Suprapubic skin (tissue), 4 donors: ENCODE measurements around the gene CMAS. TPM values are rescaled to one million over a fixed set of nuclear protein-coding genes. Genes with fewer than 3 reads are reported as not detected.

Experiments
- DNase-seq, 2 donors: peaks; one replicate each; pipeline ENCODE4 v3.0.0-alpha.2; 2019; ENCODE audit warnings: low spot score in 2 of 2
- H3K27ac ChIP-seq: fragments of 200-600 bp; sonication (generic); one replicate; pipeline ENCODE4 v1.5.1; 2019
- H3K27me3 ChIP-seq: fragments of 200-600 bp; sonication (generic); one replicate; pipeline ENCODE4 v1.5.1; 2019
- H3K36me3 ChIP-seq: fragments of 200-600 bp; sonication (generic); one replicate; pipeline ENCODE4 v1.5.1; 2019
- H3K4me1 ChIP-seq: fragments of 200-600 bp; sonication (generic); one replicate; pipeline ENCODE4 v1.5.1; 2019
- H3K4me3 ChIP-seq: fragments of 200-600 bp; sonication (generic); one replicate; pipeline ENCODE4 v1.5.1; 2019; ENCODE audit warnings: mild to moderate bottlenecking
- H3K9me3 ChIP-seq: fragments of 200-600 bp; sonication (generic); one replicate; pipeline ENCODE4 v1.5.1; 2019
- CTCF ChIP-seq, 2 donors: fragments of 200-600 bp in 1 of 2; fragments of 450-650 bp in 1 of 2; sonication (generic) in 1 of 2; IDR thresholded peaks; one replicate each; pipeline ENCODE4 v1.5.1; 2016 to 2019; ENCODE audit warnings: antibody characterized with exemption in 2 of 2, mild to moderate bottlenecking in 1 of 2, moderate library complexity in 1 of 2
- EP300 ChIP-seq: sonication (generic); formaldehyde crosslinking; IDR thresholded peaks from one replicate; pipeline ENCODE4 v1.6.1; 2017; ENCODE audit warnings: antibody characterized with exemption
- POLR2A ChIP-seq, 2 donors: fragments of 450-650 bp; IDR thresholded peaks; one replicate each; pipeline ENCODE4 v1.6.1; 2017; ENCODE audit warnings: antibody characterized with exemption in 2 of 2, mild to moderate bottlenecking in 2 of 2, moderate library complexity in 2 of 2
- POLR2AphosphoS5 ChIP-seq, 3 donors: sonication (generic); formaldehyde crosslinking; IDR thresholded peaks; one replicate each; pipeline ENCODE4 v1.6.1; 2017; ENCODE audit warnings: antibody characterized with exemption in 3 of 3
- WGBS: methylation state at CpG from one replicate; pipeline ENCODE4 v1.1.5; 2018; 5-methylcytosine and 5-hydroxymethylcytosine counted together
- total RNA-seq, 4 donors: library from RNA; depleted of rRNA; stranded (reverse); fragments of >200 nt; gene quantifications; one replicate each; pipeline ENCODE4 v1.1.0, GENCODE V29; 2016

The CMAS gene
- total RNA-seq, 4 donors from 2014 or later: 20.3 to 25.8 (median 22.9) TPM

GRCh38 chr12:22056607-22057006 is 10.6 kb downstream of the CMAS start:
- Histone ChIP-seq H3K27ac (no peak overlapping the region), H3K27me3 (no peaks in the 10 kb centered on the region), H3K4me3 (no peak overlapping the region), H3K9me3 (no peaks in the 10 kb centered on the region), H3K4me1 (peaks cover 4% of the 10 kb centered on the region), H3K36me3 (peaks cover 34% of the 10 kb centered on the region)
- no peak for DNase-seq
- WGBS: 88% methylated on average over 2 of the region's 2 CpGs
- TF ChIP-seq CTCF (IDR thresholded peaks at IDR 0.05) (no peak), POLR2A (IDR thresholded peaks at IDR 0.05) (no peak), EP300 (no peak), POLR2AphosphoS5 (IDR thresholded peaks at IDR 0.05) (no peak)

GRCh38 chr12:22059976-22060647 is 14.1 kb downstream of the CMAS start:
- H3K27me3 ChIP-seq: no peaks in the 10 kb centered on the region
- H3K27ac ChIP-seq: no peak overlapping the region
- TF ChIP-seq POLR2AphosphoS5 (IDR thresholded peaks at IDR 0.05) (no peak), EP300 (no peak), CTCF (IDR thresholded peaks at IDR 0.05) (no peak), POLR2A (IDR thresholded peaks at IDR 0.05) (no peak)
- 34% methylated on average over 2 of the region's 2 CpGs for WGBS
- no peak for DNase-seq
- H3K4me3 ChIP-seq: no peak overlapping the region
- H3K4me1 ChIP-seq: no peaks in the 10 kb centered on the region
- no peaks in the 10 kb centered on the region for H3K9me3 ChIP-seq
- peaks cover 59% of the 10 kb centered on the region for H3K36me3 ChIP-seq

- Histone ChIP-seq H3K27ac (no peak overlapping the region), H3K36me3 (peaks cover 41% of the 10 kb centered on the region), H3K9me3 (no peaks in the 10 kb centered on the region), H3K4me1 (no peaks in the 10 kb centered on the region), H3K4me3 (no peak overlapping the region), H3K27me3 (no peaks in the 10 kb centered on the region)
- TF ChIP-seq EP300: no peak
- TF ChIP-seq CTCF (IDR thresholded peaks at IDR 0.05): no peak
- 91% methylated on average over 4 of the region's 4 CpGs for WGBS
- no peak for DNase-seq
Measured at GRCh38 chr12:22064968-22065367, 18.9 kb downstream of the CMAS start.

GRCh38 chr12:22066310-22066709 is 20.3 kb downstream of the CMAS start:
- no peak for DNase-seq
- Histone ChIP-seq H3K27ac (no peak overlapping the region), H3K36me3 (peaks cover 41% of the 10 kb centered on the region), H3K4me3 (no peak overlapping the region), H3K9me3 (no peaks in the 10 kb centered on the region), H3K4me1 (no peaks in the 10 kb centered on the region), H3K27me3 (no peaks in the 10 kb centered on the region)
- TF ChIP-seq POLR2AphosphoS5 (IDR thresholded peaks at IDR 0.05): no peak
- TF ChIP-seq EP300: no peak
- no peak for TF ChIP-seq CTCF (IDR thresholded peaks at IDR 0.05)
- no peak for TF ChIP-seq POLR2A (IDR thresholded peaks at IDR 0.05)
- WGBS: 92% methylated on average over 2 of the region's 2 CpGs

- whole genome bisulfite sequencing: 87% methylated on average over 1 of the region's 1 CpG
- H3K36me3 ChIP-seq: peaks cover 18% of the 10 kb centered on the region
- H3K4me1 ChIP-seq: no peaks in the 10 kb centered on the region
- H3K27ac ChIP-seq: no peak overlapping the region
- H3K4me3 ChIP-seq: no peak overlapping the region
- no peaks in the 10 kb centered on the region for H3K9me3 ChIP-seq
- no peak for TF ChIP-seq CTCF (IDR thresholded peaks at IDR 0.05)
- TF ChIP-seq POLR2A (IDR thresholded peaks at IDR 0.05): no peak
- no peak for TF ChIP-seq POLR2AphosphoS5 (IDR thresholded peaks at IDR 0.05)
- TF ChIP-seq EP300: no peak
- H3K27me3 ChIP-seq: no peaks in the 10 kb centered on the region
- DNase-seq: no peak
Measured at GRCh38 chr12:22069851-22070250, 23.8 kb downstream of the CMAS start.
